ENCODE measurements around the gene PUM1.

PUM1 gene

GRCh38 chr1:30965924-30966599 is 99.5 kb downstream of the PUM1 start:
- H3K4me3 ChIP-seq (ENCODE audit: low read depth, low read length), result no peak overlapping the region
- TF ChIP-seq, protein P1, sequence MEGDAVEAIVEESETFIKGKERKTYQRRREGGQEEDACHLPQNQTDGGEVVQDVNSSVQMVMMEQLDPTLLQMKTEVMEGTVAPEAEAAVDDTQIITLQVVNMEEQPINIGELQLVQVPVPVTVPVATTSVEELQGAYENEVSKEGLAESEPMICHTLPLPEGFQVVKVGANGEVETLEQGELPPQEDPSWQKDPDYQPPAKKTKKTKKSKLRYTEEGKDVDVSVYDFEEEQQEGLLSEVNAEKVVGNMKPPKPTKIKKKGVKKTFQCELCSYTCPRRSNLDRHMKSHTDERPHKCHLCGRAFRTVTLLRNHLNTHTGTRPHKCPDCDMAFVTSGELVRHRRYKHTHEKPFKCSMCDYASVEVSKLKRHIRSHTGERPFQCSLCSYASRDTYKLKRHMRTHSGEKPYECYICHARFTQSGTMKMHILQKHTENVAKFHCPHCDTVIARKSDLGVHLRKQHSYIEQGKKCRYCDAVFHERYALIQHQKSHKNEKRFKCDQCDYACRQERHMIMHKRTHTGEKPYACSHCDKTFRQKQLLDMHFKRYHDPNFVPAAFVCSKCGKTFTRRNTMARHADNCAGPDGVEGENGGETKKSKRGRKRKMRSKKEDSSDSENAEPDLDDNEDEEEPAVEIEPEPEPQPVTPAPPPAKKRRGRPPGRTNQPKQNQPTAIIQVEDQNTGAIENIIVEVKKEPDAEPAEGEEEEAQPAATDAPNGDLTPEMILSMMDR (IDR thresholded peaks at IDR 0.05; ENCODE audit: low read depth, low read length), result no peak

GRCh38 chr1:30964706-30965105 is 100.8 kb downstream of the PUM1 start:
- TF ChIP-seq, protein P1 (IDR thresholded peaks at IDR 0.05; ENCODE audit: low read depth, low read length), result no peak
- no peak overlapping the region for H3K4me3 ChIP-seq (ENCODE audit: low read depth, low read length)

DNA sequence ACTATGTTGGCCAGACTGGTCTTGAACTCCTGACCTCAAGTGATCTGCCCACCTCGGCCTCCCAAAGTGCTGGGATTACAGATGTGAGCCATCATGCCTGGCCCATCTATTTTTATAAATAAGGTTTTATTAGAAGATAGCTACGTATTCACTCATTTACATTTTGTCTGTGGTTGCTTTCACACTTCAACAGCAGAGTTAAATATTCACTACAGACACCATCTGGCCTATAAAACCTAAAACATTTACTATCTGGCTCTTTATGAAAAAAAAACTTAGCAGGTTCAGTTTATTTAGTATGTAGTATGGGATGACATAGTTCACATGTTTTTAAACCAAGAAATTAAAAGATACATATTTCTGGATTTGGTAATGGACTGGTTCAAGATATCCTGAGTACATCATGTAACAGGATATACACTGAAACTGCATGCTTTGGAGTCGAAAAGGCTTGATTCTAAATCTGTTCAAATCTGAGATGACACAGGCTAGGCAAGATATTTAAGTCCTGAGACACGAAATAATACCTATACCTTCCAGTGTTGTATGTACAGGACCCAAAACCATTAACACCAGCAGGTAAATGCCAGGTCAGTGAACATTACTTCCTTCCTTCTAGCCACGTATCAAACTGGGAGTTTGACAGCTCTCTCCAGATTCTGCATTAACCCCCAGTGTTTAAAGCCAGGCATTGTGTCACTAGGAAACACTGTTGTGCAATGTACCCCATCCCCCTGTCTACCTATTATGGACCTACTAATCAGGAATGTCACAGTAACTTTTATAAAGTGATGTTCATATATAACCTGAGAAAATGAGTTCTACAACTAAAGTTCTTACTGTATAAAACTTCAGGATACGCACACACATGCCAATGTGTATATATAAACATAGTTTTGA is 102.7 kb downstream of the PUM1 start:
- TF ChIP-seq, protein P1 (IDR thresholded peaks at IDR 0.05; ENCODE audit: low read depth, low read length), result no peak
- H3K4me3 ChIP-seq (ENCODE audit: low read depth, low read length), result no peak overlapping the region

DNA sequence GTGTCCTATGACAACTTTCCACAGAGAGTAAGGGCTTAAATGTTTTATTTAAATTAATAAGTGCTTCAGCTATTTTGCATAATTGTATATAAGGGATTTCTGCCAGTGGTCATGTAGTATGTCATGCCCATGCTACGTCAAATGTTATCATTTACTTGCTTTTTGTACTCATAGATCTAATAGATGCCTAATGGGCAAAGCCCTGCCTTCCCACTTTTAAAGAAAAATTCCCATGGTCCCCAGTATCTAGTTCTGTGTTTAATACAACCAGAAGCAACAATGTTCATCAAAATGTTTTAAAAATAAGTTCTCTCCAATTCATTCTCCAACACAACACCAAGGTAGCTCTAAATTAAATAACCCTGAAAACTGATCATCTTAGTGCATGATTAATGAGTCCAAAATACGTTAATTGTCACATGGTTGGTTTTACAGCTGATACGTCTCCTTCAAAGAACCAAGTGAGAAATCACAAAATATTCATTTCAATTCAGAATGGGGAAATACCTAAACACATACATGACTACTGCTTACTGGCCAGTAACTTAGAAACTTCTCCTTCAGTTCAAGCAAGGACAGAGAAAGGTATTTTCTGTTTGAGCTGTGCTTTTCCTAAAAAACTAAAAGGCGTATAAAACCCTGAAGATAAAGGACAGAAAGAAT is 107.8 kb downstream of the PUM1 start:
- H3K4me3 ChIP-seq (ENCODE audit: low read depth, low read length), result no peak overlapping the region
- TF ChIP-seq, protein P1 (IDR thresholded peaks at IDR 0.05; ENCODE audit: low read depth, low read length), result no peak

GRCh38 chr1:30955448-30956015 is 110.0 kb downstream of the PUM1 start:
- no peak overlapping the region for H3K4me3 ChIP-seq (ENCODE audit: low read depth, low read length)
- TF ChIP-seq, protein P1 (IDR thresholded peaks at IDR 0.05; ENCODE audit: low read depth, low read length), result no peak

GRCh38 chr1:30953685-30954084 is 111.8 kb downstream of the PUM1 start:
- H3K4me3 ChIP-seq (ENCODE audit: low read depth, low read length), result no peak overlapping the region
- TF ChIP-seq, protein P1 (IDR thresholded peaks at IDR 0.05; ENCODE audit: low read depth, low read length), result no peak

Measured in WI38 (cell line).